Stomach smooth muscle (tissue), 2 donors: Measurements from ENCODE around the gene NPAP1.

Experiments
- H3K27ac ChIP-seq: one replicate; pipeline ENCODE4 v1.7.0; 2013; ENCODE audit warnings: mild to moderate bottlenecking, low read length, inconsistent platforms
- H3K27me3 ChIP-seq, 2 donors: one replicate each; pipeline ENCODE4 v1.7.0; 2013; ENCODE audit warnings: low read length in 2 of 2; ENCODE audit not compliant: insufficient read depth in 2 of 2, control insufficient read depth in 1 of 2
- H3K36me3 ChIP-seq, 2 donors: one replicate each; pipeline ENCODE4 v1.7.0; 2013; ENCODE audit warnings: low read length in 2 of 2; ENCODE audit not compliant: control insufficient read depth in 2 of 2, insufficient read depth in 2 of 2
- H3K4me1 ChIP-seq: one replicate; pipeline ENCODE4 v1.7.0; 2013; ENCODE audit warnings: low read length; ENCODE audit not compliant: control insufficient read depth, insufficient read depth
- H3K4me3 ChIP-seq, 2 donors: one replicate each; pipeline ENCODE4 v1.7.0; 2013; ENCODE audit warnings: low read length in 2 of 2
- H3K9ac ChIP-seq, 2 donors: one replicate each; pipeline ENCODE4 v1.7.0; 2013; ENCODE audit warnings: low read length in 2 of 2, mild to moderate bottlenecking in 1 of 2
- H3K9me3 ChIP-seq, 2 donors: one replicate each; pipeline ENCODE4 v1.7.0; 2013; ENCODE audit warnings: low read length in 2 of 2; ENCODE audit not compliant: control insufficient read depth in 2 of 2
- donor health status: healthy.
- donor health status: Pancreatic carcinoma.

NPAP1 gene

GRCh38 chr15:24683736-24684135, 8.2 kb downstream of the NPAP1 start:
- Histone ChIP-seq H3K27ac (no peak overlapping the region), H3K4me1 (no peaks in the 10 kb centered on the region), H3K36me3 (no peaks in the 10 kb centered on the region), H3K27me3 (no peaks in the 10 kb centered on the region), H3K9me3 (peaks cover 0 to 5% of the 10 kb centered on the region in 2 donors), H3K9ac (no peak overlapping the region), H3K4me3 (no peak overlapping the region)

- no peaks in the 10 kb centered on the region for H3K36me3 ChIP-seq
- no peak overlapping the region for H3K27ac ChIP-seq
- no peaks in the 10 kb centered on the region for H3K27me3 ChIP-seq
- H3K4me1 ChIP-seq, result no peaks in the 10 kb centered on the region
- H3K4me3 ChIP-seq, result no peak overlapping the region
- H3K9ac ChIP-seq, result no peak overlapping the region
- H3K9me3 ChIP-seq, result peaks cover 0 to 1% of the 10 kb centered on the region in 2 donors
These were observed 8.7 kb downstream of the NPAP1 start for GRCh38 chr15:24684313-24684712.

- Histone ChIP-seq H3K9ac (no peak overlapping the region), H3K4me1 (no peaks in the 10 kb centered on the region), H3K27ac (no peak overlapping the region), H3K36me3 (no peaks in the 10 kb centered on the region), H3K27me3 (no peaks in the 10 kb centered on the region), H3K9me3 (peaks cover 0 to 2% of the 10 kb centered on the region in 2 donors), H3K4me3 (no peak overlapping the region)
These were observed 20.6 kb downstream of the NPAP1 start for GRCh38 chr15:24696201-24696600.

GRCh38 chr15:24696842-24697241, 21.3 kb downstream of the NPAP1 start:
- no peak overlapping the region for H3K27ac ChIP-seq
- H3K9ac ChIP-seq, result no peak overlapping the region
- H3K4me1 ChIP-seq, result no peaks in the 10 kb centered on the region
- no peaks in the 10 kb centered on the region for H3K36me3 ChIP-seq
- H3K4me3 ChIP-seq, result no peak overlapping the region
- H3K27me3 ChIP-seq, result no peaks in the 10 kb centered on the region
- no peaks in the 10 kb centered on the region for H3K9me3 ChIP-seq

- Histone ChIP-seq H3K4me1 (no peaks in the 10 kb centered on the region), H3K27me3 (no peaks in the 10 kb centered on the region), H3K27ac (no peak overlapping the region), H3K9me3 (no peaks in the 10 kb centered on the region), H3K4me3 (no peak overlapping the region), H3K9ac (no peak overlapping the region), H3K36me3 (no peaks in the 10 kb centered on the region)
These were observed 42.9 kb downstream of the NPAP1 start for GRCh38 chr15:24718289-24719082.

GRCh38 chr15:24729760-24730159, 54.2 kb downstream of the NPAP1 start:
- Histone ChIP-seq H3K9me3 (peaks cover 0 to 3% of the 10 kb centered on the region in 2 donors), H3K27ac (no peak overlapping the region), H3K4me3 (no peak overlapping the region), H3K27me3 (no peaks in the 10 kb centered on the region), H3K9ac (no peak overlapping the region), H3K4me1 (no peaks in the 10 kb centered on the region), H3K36me3 (no peaks in the 10 kb centered on the region)
